MM.1S (cell line): ENCODE results near the gene HMG20A.

ENCODE experiments used
- EZH2phosphoT487 ChIP-seq: fragments of 300-600 bp; sonication (generic); IDR thresholded peaks from 2 replicates; pipeline ENCODE4 v1.6.1; 2018; ENCODE audit warnings: antibody characterized with exemption, low read length
- TF ChIP-seq, protein P1 (sequence below): fragments of 300-600 bp; sonication (generic); IDR thresholded peaks from 2 replicates; pipeline ENCODE4 v1.5.1; 2016; ENCODE audit warnings: antibody characterized with exemption, low read length, mixed read lengths

DNA sequence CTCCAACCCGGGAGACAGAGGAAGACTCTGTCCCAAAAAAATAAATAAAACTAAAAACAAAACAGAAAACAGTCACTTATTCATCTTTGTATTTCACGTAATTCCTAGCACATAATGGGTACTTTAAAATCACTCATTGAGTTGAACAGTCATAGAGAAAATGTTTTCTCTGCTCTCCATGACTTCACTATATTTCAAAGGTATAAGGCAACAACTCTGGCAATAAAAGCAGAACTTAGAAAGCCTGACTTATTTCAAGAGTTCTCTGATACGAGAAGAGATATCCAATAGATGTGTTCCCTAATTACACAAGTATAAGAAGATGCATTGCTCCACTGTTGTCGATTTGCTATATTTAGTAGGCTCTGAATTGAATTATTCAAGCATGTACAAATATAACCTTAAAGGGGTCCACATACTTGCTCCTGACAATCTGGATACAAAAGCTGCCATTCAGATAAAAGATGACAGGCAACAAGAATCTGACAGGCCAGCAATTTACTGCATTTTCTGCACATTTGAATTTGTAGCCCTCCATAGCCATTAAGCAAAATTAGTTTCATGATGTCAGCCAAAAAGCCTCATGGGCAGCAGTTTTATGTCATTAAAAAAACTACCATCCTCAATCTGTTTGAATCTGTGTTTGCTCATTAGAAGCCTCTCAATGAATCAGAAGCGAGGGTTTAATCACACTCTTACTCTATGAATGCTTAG lies 48.7 kb upstream of the HMG20A start:
- TF ChIP-seq, protein P1, sequence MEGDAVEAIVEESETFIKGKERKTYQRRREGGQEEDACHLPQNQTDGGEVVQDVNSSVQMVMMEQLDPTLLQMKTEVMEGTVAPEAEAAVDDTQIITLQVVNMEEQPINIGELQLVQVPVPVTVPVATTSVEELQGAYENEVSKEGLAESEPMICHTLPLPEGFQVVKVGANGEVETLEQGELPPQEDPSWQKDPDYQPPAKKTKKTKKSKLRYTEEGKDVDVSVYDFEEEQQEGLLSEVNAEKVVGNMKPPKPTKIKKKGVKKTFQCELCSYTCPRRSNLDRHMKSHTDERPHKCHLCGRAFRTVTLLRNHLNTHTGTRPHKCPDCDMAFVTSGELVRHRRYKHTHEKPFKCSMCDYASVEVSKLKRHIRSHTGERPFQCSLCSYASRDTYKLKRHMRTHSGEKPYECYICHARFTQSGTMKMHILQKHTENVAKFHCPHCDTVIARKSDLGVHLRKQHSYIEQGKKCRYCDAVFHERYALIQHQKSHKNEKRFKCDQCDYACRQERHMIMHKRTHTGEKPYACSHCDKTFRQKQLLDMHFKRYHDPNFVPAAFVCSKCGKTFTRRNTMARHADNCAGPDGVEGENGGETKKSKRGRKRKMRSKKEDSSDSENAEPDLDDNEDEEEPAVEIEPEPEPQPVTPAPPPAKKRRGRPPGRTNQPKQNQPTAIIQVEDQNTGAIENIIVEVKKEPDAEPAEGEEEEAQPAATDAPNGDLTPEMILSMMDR = no peak
- no peak for TF ChIP-seq EZH2phosphoT487
